ENCODE data around the gene ZSWIM9.

ZSWIM9 gene

GRCh38 chr19:48203222-48203793 lies 32.8 kb downstream of the ZSWIM9 start:
- H3K4me3 ChIP-seq (ENCODE audit: low read depth, low read length): peak overlapping the region; percentile 62
- in situ Hi-C loops (cut with HindIII; ENCODE audit: low sequenced_read_pairs): no loop called here
- no peak for TF ChIP-seq CTCF (IDR thresholded peaks at IDR 0.05; ENCODE audit: low read depth, low read length, missing control alignments)
- no peak for DNase-seq (ENCODE audit: low read depth)

GRCh38 chr19:48203794-48204628 lies 33.5 kb downstream of the ZSWIM9 start:
- in situ Hi-C loops (cut with HindIII; ENCODE audit: low sequenced_read_pairs): no loop called here
- peak overlapping the region; percentile 62 for H3K4me3 ChIP-seq (ENCODE audit: low read depth, low read length)
- DNase-seq (ENCODE audit: low read depth): peak; percentile 87
- no peak for TF ChIP-seq CTCF (IDR thresholded peaks at IDR 0.05; ENCODE audit: low read depth, low read length, missing control alignments)

- no peak for TF ChIP-seq CTCF (IDR thresholded peaks at IDR 0.05; ENCODE audit: low read depth, low read length, missing control alignments)
- DNase-seq (ENCODE audit: low read depth): no peak
- in situ Hi-C loops (cut with HindIII; ENCODE audit: low sequenced_read_pairs): no loop called here
- no peak overlapping the region for H3K4me3 ChIP-seq (ENCODE audit: low read depth, low read length)
These were observed 36.1 kb downstream of the ZSWIM9 start for GRCh38 chr19:48206397-48207093.

DNA sequence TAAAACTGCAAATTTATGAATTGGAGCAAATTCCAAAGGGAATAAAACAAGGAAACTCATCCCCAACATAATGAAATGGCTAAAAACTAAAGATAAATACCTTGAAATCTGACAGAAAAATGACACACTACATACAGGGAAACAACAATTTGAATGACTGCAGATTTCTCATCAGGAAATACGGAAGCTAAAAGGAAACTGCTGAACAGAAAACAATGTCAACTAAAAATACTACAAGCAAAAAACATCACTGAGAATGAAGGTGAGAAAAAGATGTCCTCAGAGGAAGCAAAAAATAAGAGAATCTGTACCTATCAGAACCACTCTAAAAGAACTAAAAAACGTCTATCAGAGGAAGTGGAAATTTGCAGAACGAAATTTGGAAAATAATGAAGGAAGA lies 39.5 kb downstream of the ZSWIM9 start:
- in situ Hi-C loops (cut with HindIII; ENCODE audit: low sequenced_read_pairs): no loop called here
- no peak for TF ChIP-seq CTCF (IDR thresholded peaks at IDR 0.05; ENCODE audit: low read depth, low read length, missing control alignments)
- DNase-seq (ENCODE audit: low read depth): no peak
- no peak overlapping the region for H3K4me3 ChIP-seq (ENCODE audit: low read depth, low read length)

GRCh38 chr19:48213959-48214358 lies 43.5 kb downstream of the ZSWIM9 start:
- DNase-seq (ENCODE audit: low read depth): no peak
- in situ Hi-C loops (cut with HindIII; ENCODE audit: low sequenced_read_pairs): no loop called here
- no peak overlapping the region for H3K4me3 ChIP-seq (ENCODE audit: low read depth, low read length)
- no peak for TF ChIP-seq CTCF (IDR thresholded peaks at IDR 0.05; ENCODE audit: low read depth, low read length, missing control alignments)

DNA sequence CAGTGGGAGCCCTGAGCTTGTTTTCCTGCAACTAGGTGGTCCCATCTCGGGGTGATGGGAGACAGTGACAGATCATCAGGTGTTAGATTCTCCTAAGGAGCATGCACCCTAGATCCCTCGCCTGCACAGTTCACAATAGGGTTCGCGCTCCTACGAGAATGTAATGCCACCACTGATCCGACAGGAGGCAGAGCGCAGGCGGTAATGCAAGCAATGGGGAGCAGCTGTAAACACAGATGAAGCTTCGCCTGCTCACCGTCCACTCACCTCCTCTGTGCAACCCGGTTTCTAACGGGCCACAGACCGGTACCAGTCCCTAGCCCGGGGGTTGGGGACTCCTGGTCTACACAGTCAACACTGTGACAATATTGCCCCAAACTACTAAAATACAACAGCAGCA lies 46.5 kb downstream of the ZSWIM9 start:
- H3K4me3 ChIP-seq (ENCODE audit: low read depth, low read length): no peak overlapping the region
- DNase-seq (ENCODE audit: low read depth): no peak
- TF ChIP-seq CTCF (IDR thresholded peaks at IDR 0.05; ENCODE audit: low read depth, low read length, missing control alignments): no peak
- in situ Hi-C loops (cut with HindIII; ENCODE audit: low sequenced_read_pairs): no loop called here
